Measurements from ENCODE around the gene HOXD4. TPM values are rescaled to one million over a fixed set of nuclear protein-coding genes. Genes with fewer than 3 reads are reported as not detected.

The HOXD4 gene
- total RNA-seq, 1 experiment from 2014 or later, result 1.4 TPM

DNA sequence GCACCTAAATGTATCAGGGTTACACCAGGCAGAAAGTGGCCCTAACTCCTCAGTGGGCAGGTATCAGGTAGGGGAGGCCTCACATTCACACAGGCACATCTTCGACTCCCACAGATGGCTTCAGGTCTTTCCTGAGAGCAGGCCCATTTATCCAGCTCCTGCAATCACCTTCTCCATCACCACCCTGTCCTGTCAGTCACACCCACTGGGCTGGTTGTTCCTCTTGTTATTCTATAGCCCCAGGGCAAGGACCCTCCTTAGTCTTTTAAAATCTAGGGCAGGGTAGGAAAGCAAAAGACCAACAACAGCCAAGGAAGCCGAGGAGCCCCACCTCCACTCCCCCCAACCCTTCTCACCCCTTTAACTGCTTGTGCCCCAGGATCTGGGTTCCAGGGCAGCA, 9.1 kb upstream of the HOXD4 start:
- TF ChIP-seq POLR2AphosphoS5 (IDR thresholded peaks at IDR 0.05; ENCODE audit: low read depth, low read length), result no peak
- no peak for TF ChIP-seq SIN3A (IDR thresholded peaks at IDR 0.05; ENCODE audit: borderline replicate concordance, insufficient read depth, low read depth, low read length)
- TF ChIP-seq CTCF (IDR thresholded peaks at IDR 0.05), result no peak
- TF ChIP-seq TCF7L2 (IDR thresholded peaks at IDR 0.05; ENCODE audit: low read depth, low read length), result no peak
- TF ChIP-seq, protein P1, sequence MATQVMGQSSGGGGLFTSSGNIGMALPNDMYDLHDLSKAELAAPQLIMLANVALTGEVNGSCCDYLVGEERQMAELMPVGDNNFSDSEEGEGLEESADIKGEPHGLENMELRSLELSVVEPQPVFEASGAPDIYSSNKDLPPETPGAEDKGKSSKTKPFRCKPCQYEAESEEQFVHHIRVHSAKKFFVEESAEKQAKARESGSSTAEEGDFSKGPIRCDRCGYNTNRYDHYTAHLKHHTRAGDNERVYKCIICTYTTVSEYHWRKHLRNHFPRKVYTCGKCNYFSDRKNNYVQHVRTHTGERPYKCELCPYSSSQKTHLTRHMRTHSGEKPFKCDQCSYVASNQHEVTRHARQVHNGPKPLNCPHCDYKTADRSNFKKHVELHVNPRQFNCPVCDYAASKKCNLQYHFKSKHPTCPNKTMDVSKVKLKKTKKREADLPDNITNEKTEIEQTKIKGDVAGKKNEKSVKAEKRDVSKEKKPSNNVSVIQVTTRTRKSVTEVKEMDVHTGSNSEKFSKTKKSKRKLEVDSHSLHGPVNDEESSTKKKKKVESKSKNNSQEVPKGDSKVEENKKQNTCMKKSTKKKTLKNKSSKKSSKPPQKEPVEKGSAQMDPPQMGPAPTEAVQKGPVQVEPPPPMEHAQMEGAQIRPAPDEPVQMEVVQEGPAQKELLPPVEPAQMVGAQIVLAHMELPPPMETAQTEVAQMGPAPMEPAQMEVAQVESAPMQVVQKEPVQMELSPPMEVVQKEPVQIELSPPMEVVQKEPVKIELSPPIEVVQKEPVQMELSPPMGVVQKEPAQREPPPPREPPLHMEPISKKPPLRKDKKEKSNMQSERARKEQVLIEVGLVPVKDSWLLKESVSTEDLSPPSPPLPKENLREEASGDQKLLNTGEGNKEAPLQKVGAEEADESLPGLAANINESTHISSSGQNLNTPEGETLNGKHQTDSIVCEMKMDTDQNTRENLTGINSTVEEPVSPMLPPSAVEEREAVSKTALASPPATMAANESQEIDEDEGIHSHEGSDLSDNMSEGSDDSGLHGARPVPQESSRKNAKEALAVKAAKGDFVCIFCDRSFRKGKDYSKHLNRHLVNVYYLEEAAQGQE (IDR thresholded peaks at IDR 0.05; ENCODE audit: insufficient read depth in 1 of 2, low read depth in 2 of 2, low read length in 1 of 2), result no peak
- Histone ChIP-seq H3K27ac (ENCODE audit: low read length) (no peak overlapping the region), H3K4me1 (ENCODE audit: control insufficient read depth, insufficient read depth, low read length) (peaks cover 4% of the 10 kb centered on the region; the same call in 1 of the 2 replicates), H3K9me3 (ENCODE audit: control insufficient read depth, insufficient read depth, low read depth, low read length) (no peaks in the 10 kb centered on the region), H3K4me3 (ENCODE audit: low read depth in 2 of 2, low read length in 2 of 2) (no peak overlapping the region), H3K27me3 (ENCODE audit: control insufficient read depth, insufficient read depth, low read length) (no peaks in the 10 kb centered on the region), H3K36me3 (ENCODE audit: control insufficient read depth, insufficient read depth, low read length) (no peaks in the 10 kb centered on the region)
- BruUV-seq (replicated peaks), result no TSS peak
- ChIA-PET POLR2A (no interaction called here), CTCF (no interaction called here)
- in situ Hi-C loops (cut with HindIII; ENCODE audit: low pct_unique_long_range_greater_than_20kb, low sequenced_read_pairs), result no loop called here
- intact Hi-C loops (cut with micrococcal nuclease; ENCODE audit: unreplicated experiment), result no loop called here
- DNase-seq (ENCODE audit: low read depth, low spot score), result no peak
- ATAC-seq, result no peak

- CTCF ChIA-PET, result interaction anchor here (0.6 to 2.2 kb wide), 2 partner anchors 310 kb away, joined by 5 to 8 read pairs; no protein-coding TSS in a partner anchor
- H3K9me3 ChIP-seq (ENCODE audit: control insufficient read depth, insufficient read depth, low read depth, low read length), result no peaks in the 10 kb centered on the region
Observed at GRCh38 chr2:176145085-176145969, 6.0 kb upstream of the HOXD4 start.

More at GRCh38 chr2:176145085-176145969, 6.0 kb upstream of the HOXD4 start:
- Histone ChIP-seq H3K36me3 (ENCODE audit: control insufficient read depth, insufficient read depth, low read length) (no peaks in the 10 kb centered on the region), H3K4me3 (ENCODE audit: low read depth in 2 of 2, low read length in 2 of 2) (no peak overlapping the region), H3K27me3 (ENCODE audit: control insufficient read depth, insufficient read depth, low read length) (no peaks in the 10 kb centered on the region), H3K4me1 (ENCODE audit: control insufficient read depth, insufficient read depth, low read length) (0 out of 2 replicates have a peak, but pooled peaks cover under 1% of the 10 kb centered on the region), H3K27ac (ENCODE audit: low read length) (no peak overlapping the region)
- no TSS peak for BruUV-seq (replicated peaks)
- TF ChIP-seq CTCF (IDR thresholded peaks at IDR 0.05), result no peak
- TF ChIP-seq POLR2AphosphoS5 (IDR thresholded peaks at IDR 0.05; ENCODE audit: low read depth, low read length), result no peak
- TF ChIP-seq TCF7L2 (IDR thresholded peaks at IDR 0.05; ENCODE audit: low read depth, low read length), result no peak
- TF ChIP-seq, protein P1 (IDR thresholded peaks at IDR 0.05; ENCODE audit: insufficient read depth in 1 of 2, low read depth in 2 of 2, low read length in 1 of 2), result no peak
- TF ChIP-seq SIN3A (IDR thresholded peaks at IDR 0.05; ENCODE audit: borderline replicate concordance, insufficient read depth, low read depth, low read length), result no peak
- DNase-seq (ENCODE audit: low read depth, low spot score), result no peak
- no peak for ATAC-seq
- POLR2A ChIA-PET, result no interaction called here
- intact Hi-C loops (cut with micrococcal nuclease; ENCODE audit: unreplicated experiment) (no loop called here), in situ Hi-C loops (cut with HindIII; ENCODE audit: low pct_unique_long_range_greater_than_20kb, low sequenced_read_pairs) (no loop called here)
